SK-N-SH (cell line): ENCODE measurements around the gene SERPINB13.

Experiments
- CTCF ChIP-seq: fragments of 200-600 bp; sonication (generic); IDR thresholded peaks from 2 replicates; pipeline ENCODE4 v1.6.1; 2017; ENCODE audit warnings: antibody characterized with exemption, mild to moderate bottlenecking, moderate library complexity
- EP300 ChIP-seq, 2 experiments: IDR thresholded peaks; 2 replicates each; pipeline versions ENCODE4 v1.4.0 to v1.6.1; 2012; ENCODE audit warnings: borderline replicate concordance in 1 of 2, low read depth in 1 of 2, low read length in 1 of 2
- FOXM1 ChIP-seq: IDR thresholded peaks from 2 replicates; pipeline ENCODE4 v1.4.0; 2012; ENCODE audit warnings: low read depth, mild to moderate bottlenecking
- MAX ChIP-seq: IDR thresholded peaks from 2 replicates; pipeline ENCODE4 v1.4.0; 2012; ENCODE audit warnings: low read depth
- NFIC ChIP-seq: IDR thresholded peaks from 2 replicates; pipeline ENCODE4 v1.4.0; 2012; ENCODE audit warnings: borderline replicate concordance
- NRF1 ChIP-seq: IDR thresholded peaks from 2 replicates; pipeline ENCODE4 v1.6.1; 2012; ENCODE audit warnings: low read depth, mild to moderate bottlenecking, low read length
- POLR2AphosphoS5 ChIP-seq: IDR thresholded peaks from 2 replicates; pipeline ENCODE4 v1.6.1; 2012; ENCODE audit warnings: low read depth, low read length
- RAD21 ChIP-seq: IDR thresholded peaks from 2 replicates; pipeline ENCODE4 v1.6.1; 2012; ENCODE audit warnings: mild to moderate bottlenecking, low read length
- SMC3 ChIP-seq: IDR thresholded peaks from 2 replicates; pipeline ENCODE4 v1.6.1; 2012; ENCODE audit warnings: low read depth, low read length, improper control_type of control experiment
- TAF1 ChIP-seq: IDR thresholded peaks from 2 replicates; pipeline ENCODE4 v1.6.1; 2012; ENCODE audit warnings: low read depth, mild to moderate bottlenecking, low read length, moderate library complexity, borderline replicate concordance
- USF1 ChIP-seq: IDR thresholded peaks from 2 replicates; pipeline ENCODE4 v1.4.0; 2012; ENCODE audit warnings: low read depth, borderline replicate concordance
- USF2 ChIP-seq: fragments of 150-350 bp; IDR thresholded peaks from 2 replicates; pipeline ENCODE4 v1.6.1; 2017; ENCODE audit warnings: antibody characterized with exemption, low read length, low read depth, borderline replicate concordance
- YY1 ChIP-seq: IDR thresholded peaks from 2 replicates; pipeline ENCODE4 v1.4.0; 2012; ENCODE audit warnings: low read depth, mild to moderate bottlenecking
- ZBTB33 ChIP-seq: IDR thresholded peaks from 2 replicates; pipeline ENCODE4 v1.4.0; 2012; ENCODE audit warnings: low read depth, borderline replicate concordance

GRCh38 chr18:63619661-63620060 is 32.5 kb downstream of the SERPINB13 start:
- TF ChIP-seq USF2: no peak
- TF ChIP-seq FOXM1: no peak
- TF ChIP-seq NFIC: no peak
- TF ChIP-seq POLR2AphosphoS5: no peak
- TF ChIP-seq ZBTB33: no peak
- TF ChIP-seq CTCF: no peak
- TF ChIP-seq YY1: no peak
- TF ChIP-seq TAF1: no peak
- no peak for TF ChIP-seq MAX
- no peak for TF ChIP-seq SMC3
- no peak for TF ChIP-seq RAD21
- TF ChIP-seq EP300 (IDR thresholded peaks at IDR 0.05; ENCODE audit: borderline replicate concordance in 1 of 2, low read depth in 1 of 2, low read length in 1 of 2): no peak
- TF ChIP-seq NRF1: no peak
- no peak for TF ChIP-seq USF1
